GM12872 (cell line): ENCODE data around the gene ZNF302.

Experiments
- CTCF ChIP-seq: IDR thresholded peaks from 3 replicates; pipeline ENCODE4 v1.5.1; 2011; ENCODE audit warnings: low read depth, mild to moderate bottlenecking, low read length, moderate library complexity; ENCODE audit not compliant: insufficient read depth

Gene ZNF302

GRCh38 chr19:34733746-34734536 lies 56.5 kb downstream of the ZNF302 start, which contains the start of gene ZNF181:
TSS of gene ZNF181 (plus strand) at chr19:34734243. CDS start at chr19:34735038, 795 bp downstream.
- no peak for TF ChIP-seq CTCF

- TF ChIP-seq CTCF: no peak
These were observed 57.1 kb downstream of the ZNF302 start for GRCh38 chr19:34734537-34735103.
